Measurements from ENCODE around the gene WWOX. TPM values are rescaled to one million over a fixed set of nuclear protein-coding genes. Genes with fewer than 3 reads are reported as not detected.
"Not testable (repeated sequence)": the region's sequence is repeated elsewhere in the genome, so short reads cannot be mapped to it uniquely, and the experiment has no call there.

WWOX gene
- total and polyA plus RNA-seq, 2 of the 4 experiments (the other 2 are of a cell fraction), result 2.7 to 5.4 TPM

- CTCF ChIA-PET, result interaction anchor here (0.5 kb wide), 1 partner anchor 858 kb away, joined by 3 read pairs; no protein-coding TSS in a partner anchor
- TF ChIP-seq SMC3 (IDR thresholded peaks at IDR 0.05; ENCODE audit: low read depth, low read length), result no peak
- no peak for TF ChIP-seq NFE2L2 (IDR thresholded peaks at IDR 0.05; ENCODE audit: low read depth, low read length)
- TF ChIP-seq RFX5 (IDR thresholded peaks at IDR 0.05; ENCODE audit: low read depth, low read length), result no peak
- no peak for TF ChIP-seq MXI1 (IDR thresholded peaks at IDR 0.05; ENCODE audit: borderline replicate concordance, low read depth, low read length)
- TF ChIP-seq RAD21 (IDR thresholded peaks at IDR 0.05; ENCODE audit: low read length), result no peak
- no peak for TF ChIP-seq USF2 (IDR thresholded peaks at IDR 0.05; ENCODE audit: low read depth, low read length)
- in situ Hi-C loops (cut with MboI; ENCODE audit: low sequenced_read_pairs), result no loop called here
- Histone ChIP-seq H3K9me1 (ENCODE audit: insufficient read depth, low read length) (no peaks in the 10 kb centered on the region), H4K5ac (ENCODE audit: low read depth, low read length) (no peak overlapping the region), H3K27me3 (ENCODE audit: control insufficient read depth, insufficient read depth, low read length) (no peaks in the 10 kb centered on the region), H2BK20ac (ENCODE audit: low read depth, low read length) (no peak overlapping the region), H3K4me2 (ENCODE audit: low read depth, low read length) (no peak overlapping the region), H3K23ac (ENCODE audit: low read depth, low read length) (no peak overlapping the region), H3K4me3 (ENCODE audit: insufficient read depth, low read depth, low read length) (no peak overlapping the region), H3K9ac (ENCODE audit: low read depth, low read length) (no peak overlapping the region), H2AK9ac (replicated peaks; ENCODE audit: low read depth, low read length, poor library complexity) (no peak overlapping the region), H2AFZ (replicated peaks; ENCODE audit: low read length, poor library complexity) (no peak overlapping the region), H2BK5ac (ENCODE audit: low read depth, low read length, poor library complexity, severe bottlenecking) (no peak overlapping the region), H3K36me3 (ENCODE audit: control insufficient read depth, insufficient read depth, low read length) (no peaks in the 10 kb centered on the region), H2BK120ac (ENCODE audit: low read depth, low read length) (no peak overlapping the region), H4K91ac (ENCODE audit: insufficient read depth, low read depth, low read length) (no peak overlapping the region), H2AK5ac (ENCODE audit: low read depth, low read length) (no peak overlapping the region), H3K4ac (ENCODE audit: low read depth, low read length) (no peak overlapping the region), H4K20me1 (ENCODE audit: insufficient read depth, low read length) (no peaks in the 10 kb centered on the region), H3K9me3 (ENCODE audit: control insufficient read depth, insufficient read depth, low read length) (peaks cover 25% of the 10 kb centered on the region), H3K27ac (ENCODE audit: insufficient read depth, low read length) (no peak overlapping the region), H3K79me1 (ENCODE audit: low read depth in 1 of 2, low read length in 2 of 2) (no peaks in the 10 kb centered on the region), H3K4me1 (ENCODE audit: control insufficient read depth, insufficient read depth, low read length) (no peaks in the 10 kb centered on the region), H2BK15ac (ENCODE audit: low read depth, low read length) (no peak overlapping the region), H3K18ac (ENCODE audit: low read depth, low read length) (no peak overlapping the region), H3K56ac (ENCODE audit: extremely low read depth, insufficient read depth, low read length) (no peak overlapping the region), H3K14ac (replicated peaks; ENCODE audit: low read depth, low read length) (no peak overlapping the region), H4K8ac (ENCODE audit: low read depth in 2 of 2, low read length in 2 of 2) (no peak overlapping the region)
- DNase-seq (no peak), ATAC-seq (ENCODE audit: low read depth) (no peak)
- no TSS peak for BruUV-seq (replicated peaks)
- POLR2A ChIA-PET (ENCODE audit: unreplicated experiment), result no interaction called here
- intact Hi-C loops (cut with micrococcal nuclease), result no loop called here
- dilution Hi-C loops (cut with HindIII; ENCODE audit: low sequenced_read_pairs, unreplicated experiment), result no loop called here
- WGBS, 2 experiments (ENCODE audit: extremely low coverage in 2 of 2, insufficient read length in 1 of 2), result 67% methylated on average over 2 of the region's 4 CpGs; no CpG with 5 or more reads in 1 of the 2 experiments
Observed at GRCh38 chr16:78599271-78599670, 499.8 kb downstream of the WWOX start.

GRCh38 chr16:78604423-78605062 lies 505.1 kb downstream of the WWOX start:
- intact Hi-C loops (cut with micrococcal nuclease); H3K9me3 ChIP-seq (ENCODE audit: control insufficient read depth, insufficient read depth, low read length); H3K36me3 ChIP-seq (ENCODE audit: control insufficient read depth, insufficient read depth, low read length); H3K4me1 ChIP-seq (ENCODE audit: control insufficient read depth, insufficient read depth, low read length); H3K9ac ChIP-seq (ENCODE audit: low read depth, low read length); H3K4me2 ChIP-seq (ENCODE audit: low read depth, low read length); H3K4me3 ChIP-seq (ENCODE audit: insufficient read depth, low read depth, low read length); H2AK5ac ChIP-seq (ENCODE audit: low read depth, low read length); H2BK20ac ChIP-seq (ENCODE audit: low read depth, low read length); H2BK15ac ChIP-seq (ENCODE audit: low read depth, low read length); H3K56ac ChIP-seq (ENCODE audit: extremely low read depth, insufficient read depth, low read length); DNase-seq; ATAC-seq (ENCODE audit: low read depth); BruUV-seq (replicated peaks); H4K91ac ChIP-seq (ENCODE audit: insufficient read depth, low read depth, low read length); H3K27ac ChIP-seq (ENCODE audit: insufficient read depth, low read length); H3K4ac ChIP-seq (ENCODE audit: low read depth, low read length); H3K18ac ChIP-seq (ENCODE audit: low read depth, low read length); in situ Hi-C loops (cut with MboI; ENCODE audit: low sequenced_read_pairs); H3K9me1 ChIP-seq (ENCODE audit: insufficient read depth, low read length); H2BK120ac ChIP-seq (ENCODE audit: low read depth, low read length); H3K79me1 ChIP-seq (ENCODE audit: low read depth in 1 of 2, low read length in 2 of 2); H3K27me3 ChIP-seq (ENCODE audit: control insufficient read depth, insufficient read depth, low read length); dilution Hi-C loops (cut with HindIII; ENCODE audit: low sequenced_read_pairs, unreplicated experiment); H2BK5ac ChIP-seq (ENCODE audit: low read depth, low read length, poor library complexity, severe bottlenecking); H4K20me1 ChIP-seq (ENCODE audit: insufficient read depth, low read length); H4K8ac ChIP-seq (ENCODE audit: low read depth in 2 of 2, low read length in 2 of 2); H4K5ac ChIP-seq (ENCODE audit: low read depth, low read length); H2AK9ac ChIP-seq (replicated peaks; ENCODE audit: low read depth, low read length, poor library complexity); CTCF ChIA-PET; H2AFZ ChIP-seq (replicated peaks; ENCODE audit: low read length, poor library complexity); H3K14ac ChIP-seq (replicated peaks; ENCODE audit: low read depth, low read length); H3K23ac ChIP-seq (ENCODE audit: low read depth, low read length): not testable (repeated sequence)
- no CpG with 5 or more reads among the region's 2 CpGs for WGBS, 2 experiments (ENCODE audit: extremely low coverage in 2 of 2, insufficient read length in 1 of 2)
- POLR2A ChIA-PET (ENCODE audit: unreplicated experiment), result interaction anchor here (0.6 kb wide), 1 partner anchor 426 kb away, joined by 6 read pairs; no protein-coding TSS in a partner anchor
